HL-60 (cell line): ENCODE measurements around the gene S100A8.

Source experiments
- POLR2AphosphoS5 ChIP-seq: IDR thresholded peaks from 2 replicates; pipeline ENCODE4 v1.6.1; 2012; ENCODE audit warnings: low read depth
- TF ChIP-seq, protein P1 (sequence below): IDR thresholded peaks from one replicate; pipeline ENCODE4 v1.5.1; 2011; ENCODE audit warnings: low read length, control low read depth, inconsistent platforms; ENCODE audit not compliant: insufficient read depth

DNA sequence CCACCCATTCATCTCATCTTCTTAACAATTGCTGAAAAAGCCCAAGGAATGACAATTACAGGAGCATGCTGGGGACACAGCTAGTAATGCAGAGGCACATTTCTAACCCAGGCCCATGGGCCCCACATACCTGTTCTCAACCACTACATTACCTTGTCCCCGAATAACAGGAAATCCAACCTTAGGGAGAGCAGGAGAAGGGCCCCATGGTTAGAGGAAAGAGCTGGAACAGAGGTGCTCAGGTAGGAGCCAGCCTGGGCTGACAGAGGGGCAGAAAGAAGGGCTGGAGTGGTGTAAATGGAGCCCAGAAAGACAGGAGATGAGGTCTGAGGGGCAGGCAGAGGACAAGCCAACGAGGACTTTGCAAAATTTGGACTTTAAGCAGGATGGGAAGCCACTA lies 11.4 kb upstream of the S100A8 start:
- TF ChIP-seq, protein P1, sequence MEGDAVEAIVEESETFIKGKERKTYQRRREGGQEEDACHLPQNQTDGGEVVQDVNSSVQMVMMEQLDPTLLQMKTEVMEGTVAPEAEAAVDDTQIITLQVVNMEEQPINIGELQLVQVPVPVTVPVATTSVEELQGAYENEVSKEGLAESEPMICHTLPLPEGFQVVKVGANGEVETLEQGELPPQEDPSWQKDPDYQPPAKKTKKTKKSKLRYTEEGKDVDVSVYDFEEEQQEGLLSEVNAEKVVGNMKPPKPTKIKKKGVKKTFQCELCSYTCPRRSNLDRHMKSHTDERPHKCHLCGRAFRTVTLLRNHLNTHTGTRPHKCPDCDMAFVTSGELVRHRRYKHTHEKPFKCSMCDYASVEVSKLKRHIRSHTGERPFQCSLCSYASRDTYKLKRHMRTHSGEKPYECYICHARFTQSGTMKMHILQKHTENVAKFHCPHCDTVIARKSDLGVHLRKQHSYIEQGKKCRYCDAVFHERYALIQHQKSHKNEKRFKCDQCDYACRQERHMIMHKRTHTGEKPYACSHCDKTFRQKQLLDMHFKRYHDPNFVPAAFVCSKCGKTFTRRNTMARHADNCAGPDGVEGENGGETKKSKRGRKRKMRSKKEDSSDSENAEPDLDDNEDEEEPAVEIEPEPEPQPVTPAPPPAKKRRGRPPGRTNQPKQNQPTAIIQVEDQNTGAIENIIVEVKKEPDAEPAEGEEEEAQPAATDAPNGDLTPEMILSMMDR = no peak
- no peak for TF ChIP-seq POLR2AphosphoS5
